GM23338 (cell line): ENCODE data around the gene FXYD5. TPM values are rescaled to one million over a fixed set of nuclear protein-coding genes. Genes with fewer than 3 reads are reported as not detected.

Source experiments
- ATAC-seq: fragments of 200-7000 bp; cut with Tn5 transposase; 3 replicates; pipeline ENCODE4 v1.9.1; 2020
- DNase-seq: peaks from one replicate; pipeline ENCODE4 v3.0.0-alpha.2; 2015; ENCODE audit warnings: low spot score
- H2AFZ ChIP-seq: fragments of 200-600 bp; sonication (generic); 2 replicates; pipeline ENCODE4 v1.8.0; 2016; ENCODE audit warnings: antibody characterized with exemption, mild to moderate bottlenecking, moderate library complexity
- H3F3A ChIP-seq: fragments of 200-600 bp; sonication (generic); replicated peaks from 2 replicates; pipeline ENCODE4 v1.8.0; 2017; ENCODE audit warnings: antibody characterized with exemption, mixed run types, low read depth
- H3K27ac ChIP-seq: fragments of 200-600 bp; sonication (generic); 2 replicates; pipeline ENCODE4 v1.6.1; 2016; ENCODE audit warnings: low read depth
- H3K27me3 ChIP-seq: fragments of 200-600 bp; sonication (generic); 2 replicates; pipeline ENCODE4 v1.8.0; 2016; ENCODE audit warnings: mild to moderate bottlenecking, mixed run types, moderate library complexity; ENCODE audit not compliant: insufficient read depth
- H3K36me3 ChIP-seq: fragments of 200-600 bp; sonication (generic); 2 replicates; pipeline ENCODE4 v1.8.0; 2016; ENCODE audit warnings: mild to moderate bottlenecking; ENCODE audit not compliant: insufficient read depth
- H3K4me1 ChIP-seq: fragments of 200-600 bp; sonication (generic); 2 replicates; pipeline ENCODE4 v1.8.0; 2016; ENCODE audit warnings: mild to moderate bottlenecking, moderate library complexity; ENCODE audit not compliant: insufficient read depth
- H3K4me2 ChIP-seq: fragments of 200-600 bp; sonication (generic); 2 replicates; pipeline ENCODE4 v1.7.1; 2017; ENCODE audit warnings: mixed run types
- H3K4me3 ChIP-seq: fragments of 200-600 bp; sonication (generic); 2 replicates; pipeline ENCODE4 v1.6.1; 2016; ENCODE audit warnings: mixed run types
- H3K79me2 ChIP-seq: fragments of 200-600 bp; sonication (generic); replicated peaks from 2 replicates; pipeline ENCODE4 v1.8.0; 2017; ENCODE audit warnings: mild to moderate bottlenecking; ENCODE audit not compliant: insufficient read depth
- H3K9me2 ChIP-seq: fragments of 200-600 bp; sonication (generic); 2 replicates; pipeline ENCODE4 v1.8.0; 2017; ENCODE audit not compliant: insufficient read depth
- H4K20me1 ChIP-seq: fragments of 200-600 bp; sonication (generic); replicated peaks from 2 replicates; pipeline ENCODE4 v1.8.0; 2017; ENCODE audit warnings: mild to moderate bottlenecking; ENCODE audit not compliant: insufficient read depth
- H3K27ac Mint-ChIP-seq: 2 replicates; pipeline ENCODE4 v1.8.0; 2020; ENCODE audit warnings: inconsistent platforms, mild to moderate bottlenecking, moderate library complexity, mixed read lengths
- H3K27me3 Mint-ChIP-seq: 3 replicates; pipeline ENCODE4 v1.8.0; 2022; ENCODE audit warnings: low read depth, mild to moderate bottlenecking, moderate library complexity, mixed read lengths, inconsistent platforms; ENCODE audit not compliant: insufficient read depth, poor library complexity
- H3K36me3 Mint-ChIP-seq: 3 replicates; pipeline ENCODE4 v1.8.0; 2021; ENCODE audit warnings: low read depth, mild to moderate bottlenecking, inconsistent platforms, moderate library complexity, mixed read lengths
- H3K4me1 Mint-ChIP-seq: 3 replicates; pipeline ENCODE4 v1.8.0; 2020; ENCODE audit warnings: mild to moderate bottlenecking, inconsistent platforms, mixed read lengths
- H3K4me3 Mint-ChIP-seq: 3 replicates; pipeline ENCODE4 v1.8.0; 2021; ENCODE audit warnings: moderate library complexity, mild to moderate bottlenecking, inconsistent platforms, mixed read lengths
- H3K9me3 Mint-ChIP-seq: 3 replicates; pipeline ENCODE4 v1.8.0; 2020; ENCODE audit warnings: moderate library complexity, mild to moderate bottlenecking, inconsistent platforms, mixed read lengths
- EZH2 ChIP-seq: fragments of 200-600 bp; sonication (generic); IDR thresholded peaks from one replicate; pipeline ENCODE4 v1.8.0; 2017; ENCODE audit warnings: antibody characterized with exemption, mild to moderate bottlenecking, low read depth; ENCODE audit not compliant: unreplicated experiment
- NANOG ChIP-seq: IDR thresholded peaks from 2 replicates; pipeline ENCODE4 v1.6.1; 2016; ENCODE audit warnings: antibody characterized with exemption, borderline replicate concordance
- POLR2AphosphoS5 ChIP-seq: IDR thresholded peaks from 2 replicates; pipeline ENCODE4 v1.6.1; 2016; ENCODE audit warnings: antibody characterized with exemption, low read depth
- STAT1 ChIP-seq: IDR thresholded peaks from one replicate; pipeline ENCODE4 v1.6.1; 2016; ENCODE audit warnings: antibody characterized with exemption; ENCODE audit not compliant: unreplicated experiment
- ZNF114 ChIP-seq: fragments of 250-450 bp; sonication (Bioruptor Pico); IDR thresholded peaks from 2 replicates; pipeline ENCODE4 v1.5.0; 2020; ENCODE audit warnings: mild to moderate bottlenecking, moderate library complexity
- ZNF331 ChIP-seq: fragments of 250-450 bp; sonication (Bioruptor Pico); IDR thresholded peaks from 2 replicates; pipeline ENCODE4 v1.5.0; 2020; ENCODE audit warnings: low read depth, mild to moderate bottlenecking, moderate library complexity
- polyA plus RNA-seq: library from polyadenylated mRNA; unstranded; fragments of >200 nt; fragmentation: Nextera tagmentation; extraction: Ambion mirVana; gene quantifications from 2 replicates; pipeline ENCODE4 v1.2.1, GENCODE V29; 2016
- total RNA-seq: library from RNA; depleted of rRNA; stranded (reverse); fragments of >200 nt; shearing (Covaris generic); gene quantifications from 2 replicates; pipeline ENCODE4 v1.2.3, GENCODE V29; 2014
- TF ChIP-seq, protein P1 (sequence below): IDR thresholded peaks from 2 replicates; pipeline ENCODE4 v1.6.1; 2016; ENCODE audit warnings: antibody characterized with exemption

Gene FXYD5
- total and polyA plus RNA-seq, 2 experiments from 2014 or later, result 97.7 to 233 TPM

DNA sequence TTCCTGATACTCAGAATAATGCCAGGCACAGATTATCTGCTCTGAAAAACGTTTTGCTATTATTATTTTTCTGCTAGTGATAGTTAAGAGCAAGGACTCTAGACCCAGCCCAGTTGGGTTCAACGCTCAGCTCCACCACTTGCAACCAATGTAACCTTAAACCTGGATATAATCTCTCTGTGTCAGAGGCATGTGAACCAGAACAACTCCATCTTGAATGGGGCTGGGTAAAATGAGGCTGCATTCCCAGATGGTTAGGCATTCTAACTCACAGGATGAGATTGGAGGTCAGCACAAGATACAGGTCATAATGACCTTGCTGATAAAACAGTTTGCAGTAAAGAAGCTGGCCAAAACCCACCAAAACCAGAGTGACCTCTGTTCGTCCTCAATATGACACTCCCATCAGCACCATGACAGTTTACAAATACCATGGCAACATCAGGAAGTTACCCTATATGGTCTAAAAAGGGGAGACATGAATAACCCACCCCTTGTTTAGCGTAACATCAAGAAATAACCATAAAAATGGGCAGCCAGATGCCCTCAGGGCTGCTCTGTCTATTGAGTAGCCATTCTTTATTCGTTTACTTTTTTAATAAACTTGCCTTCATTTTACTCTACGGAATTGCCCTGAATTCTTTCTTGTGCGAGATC is 60.4 kb downstream of the FXYD5 start:
- peaks cover 10% of the 10 kb centered on the region for H3K27me3 Mint-ChIP-seq
- no peak overlapping the region for H3K4me3 Mint-ChIP-seq
- no peak for TF ChIP-seq ZNF331 (CRISPR knock-in tag)
- no peak for TF ChIP-seq POLR2AphosphoS5
- no peak for TF ChIP-seq NANOG
- TF ChIP-seq EZH2, result no peak
- TF ChIP-seq STAT1, result no peak
- TF ChIP-seq, protein P1, sequence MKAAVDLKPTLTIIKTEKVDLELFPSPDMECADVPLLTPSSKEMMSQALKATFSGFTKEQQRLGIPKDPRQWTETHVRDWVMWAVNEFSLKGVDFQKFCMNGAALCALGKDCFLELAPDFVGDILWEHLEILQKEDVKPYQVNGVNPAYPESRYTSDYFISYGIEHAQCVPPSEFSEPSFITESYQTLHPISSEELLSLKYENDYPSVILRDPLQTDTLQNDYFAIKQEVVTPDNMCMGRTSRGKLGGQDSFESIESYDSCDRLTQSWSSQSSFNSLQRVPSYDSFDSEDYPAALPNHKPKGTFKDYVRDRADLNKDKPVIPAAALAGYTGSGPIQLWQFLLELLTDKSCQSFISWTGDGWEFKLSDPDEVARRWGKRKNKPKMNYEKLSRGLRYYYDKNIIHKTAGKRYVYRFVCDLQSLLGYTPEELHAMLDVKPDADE, result no peak
- no peak overlapping the region for H3K27ac Mint-ChIP-seq
- Histone ChIP-seq H3K9me2 (peaks cover 4% of the 10 kb centered on the region; the same call in 1 of the 2 replicates), H3K36me3 (no peaks in the 10 kb centered on the region), H3K27ac (no peak overlapping the region), H2AFZ (no peak overlapping the region), H3K4me2 (no peak overlapping the region), H3F3A (0 out of 2 replicates have a peak, but pooled peaks cover 3% of the 10 kb centered on the region), H3K79me2 (no peaks in the 10 kb centered on the region), H3K4me3 (no peak overlapping the region), H4K20me1 (no peaks in the 10 kb centered on the region), H3K27me3 (no peaks in the 10 kb centered on the region), H3K4me1 (no peaks in the 10 kb centered on the region)
- H3K4me1 Mint-ChIP-seq, result peaks cover 3% of the 10 kb centered on the region; the same call in 1 of the 3 replicates
- ATAC-seq (no peak), DNase-seq (no peak)
- peaks cover 7% of the 10 kb centered on the region; the same call in 1 of the 3 replicates for H3K36me3 Mint-ChIP-seq
- H3K9me3 Mint-ChIP-seq, result peaks cover 18% of the 10 kb centered on the region

DNA sequence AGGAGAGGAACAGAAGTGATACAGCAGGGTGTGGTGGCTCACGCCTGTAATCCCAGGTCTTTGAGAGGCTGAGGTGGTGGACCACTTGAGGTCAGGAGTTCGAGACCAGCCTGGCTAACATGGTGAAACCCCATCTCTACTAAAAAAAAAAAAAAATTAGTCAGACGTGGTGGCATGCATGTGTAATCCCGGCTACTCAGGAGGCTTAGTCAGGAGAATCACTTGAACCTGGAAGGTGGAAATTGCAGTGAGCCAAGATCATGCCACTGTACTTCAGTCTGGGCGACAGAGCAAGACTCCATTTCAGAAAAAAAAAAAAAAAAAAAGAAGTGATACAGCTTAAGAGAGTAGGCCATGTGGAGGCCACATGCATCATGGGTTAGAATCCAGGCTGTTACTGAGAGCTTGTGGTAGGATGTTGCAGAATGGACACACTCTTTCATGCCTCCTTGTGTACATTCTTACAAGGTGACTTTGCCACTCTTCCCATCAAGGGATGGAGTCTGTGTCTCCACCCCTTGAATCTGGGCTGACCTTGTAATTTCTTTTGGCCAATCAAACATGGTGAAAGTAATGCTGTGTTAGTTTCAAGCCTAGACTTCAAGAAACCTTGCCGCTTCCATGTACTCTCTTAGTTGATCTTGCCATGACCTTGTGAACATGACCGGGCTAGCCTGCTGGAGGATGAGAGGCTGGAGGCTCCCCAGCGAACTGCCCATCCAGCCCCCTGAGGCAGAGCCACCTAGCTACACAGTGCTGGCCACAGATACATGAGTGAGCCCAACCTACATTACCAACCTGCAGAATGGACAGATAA is 61.7 kb downstream of the FXYD5 start:
- no peaks in the 10 kb centered on the region for H4K20me1 ChIP-seq
- Mint-ChIP-seq H3K27ac (no peak overlapping the region), H3K36me3 (peaks cover 12% of the 10 kb centered on the region; the same call in 1 of the 3 replicates), H3K27me3 (peaks cover 12% of the 10 kb centered on the region), H3K4me3 (no peak overlapping the region), H3K9me3 (peaks cover 21% of the 10 kb centered on the region), H3K4me1 (peaks cover 5% of the 10 kb centered on the region)
- H3K27me3 ChIP-seq, result no peaks in the 10 kb centered on the region
- TF ChIP-seq, protein P1, result no peak
- no peak for TF ChIP-seq ZNF331 (CRISPR knock-in tag)
- no peak for TF ChIP-seq POLR2AphosphoS5
- TF ChIP-seq ZNF114 (CRISPR knock-in tag), result no peak
- no peak for ATAC-seq
- peaks cover 10% of the 10 kb centered on the region; the same call in 1 of the 2 replicates for H3K9me2 ChIP-seq
- no peak overlapping the region for H3K27ac ChIP-seq
- H3K79me2 ChIP-seq, result no peaks in the 10 kb centered on the region
- no peak overlapping the region for H3K4me3 ChIP-seq
- no peaks in the 10 kb centered on the region for H3K4me1 ChIP-seq
- 0 out of 2 replicates have a peak, but pooled peaks cover 3% of the 10 kb centered on the region for H3F3A ChIP-seq
- no peaks in the 10 kb centered on the region for H3K36me3 ChIP-seq
- no peak overlapping the region for H3K4me2 ChIP-seq
- DNase-seq, result no peak
- no peak overlapping the region for H2AFZ ChIP-seq
